Umbilical cord (tissue), 2 donors: Measurements from ENCODE around the gene DISP2. TPM values are rescaled to one million over a fixed set of nuclear protein-coding genes. Genes with fewer than 3 reads are reported as not detected.
A peak's percentile ranks its signal among the peaks of the same experiment; 100 is the strongest.

Source experiments
- DNase-seq: peaks from one replicate; pipeline ENCODE4 v3.0.0-alpha.2; 2015; ENCODE audit warnings: low spot score
- total RNA-seq: library from RNA; depleted of rRNA; stranded (reverse); fragments of >200 nt; gene quantifications from one replicate; pipeline ENCODE4 v1.2.3, GENCODE V29; 2014; ENCODE audit warnings: low replicate concordance; ENCODE audit not compliant: insufficient read depth

The DISP2 gene
- total RNA-seq: 1.2 TPM

- peak; percentile 90 for DNase-seq
These were observed at the start of gene DISP2 for GRCh38 chr15:40357723-40358470. Gene DISP2, plus strand, starts transcription at chr15:40358219. Its CDS starts 103 bp downstream, at chr15:40358322.

- no peak for DNase-seq
These were observed 48.6 kb upstream of the DISP2 start for GRCh38 chr15:40309344-40309862.

DNA sequence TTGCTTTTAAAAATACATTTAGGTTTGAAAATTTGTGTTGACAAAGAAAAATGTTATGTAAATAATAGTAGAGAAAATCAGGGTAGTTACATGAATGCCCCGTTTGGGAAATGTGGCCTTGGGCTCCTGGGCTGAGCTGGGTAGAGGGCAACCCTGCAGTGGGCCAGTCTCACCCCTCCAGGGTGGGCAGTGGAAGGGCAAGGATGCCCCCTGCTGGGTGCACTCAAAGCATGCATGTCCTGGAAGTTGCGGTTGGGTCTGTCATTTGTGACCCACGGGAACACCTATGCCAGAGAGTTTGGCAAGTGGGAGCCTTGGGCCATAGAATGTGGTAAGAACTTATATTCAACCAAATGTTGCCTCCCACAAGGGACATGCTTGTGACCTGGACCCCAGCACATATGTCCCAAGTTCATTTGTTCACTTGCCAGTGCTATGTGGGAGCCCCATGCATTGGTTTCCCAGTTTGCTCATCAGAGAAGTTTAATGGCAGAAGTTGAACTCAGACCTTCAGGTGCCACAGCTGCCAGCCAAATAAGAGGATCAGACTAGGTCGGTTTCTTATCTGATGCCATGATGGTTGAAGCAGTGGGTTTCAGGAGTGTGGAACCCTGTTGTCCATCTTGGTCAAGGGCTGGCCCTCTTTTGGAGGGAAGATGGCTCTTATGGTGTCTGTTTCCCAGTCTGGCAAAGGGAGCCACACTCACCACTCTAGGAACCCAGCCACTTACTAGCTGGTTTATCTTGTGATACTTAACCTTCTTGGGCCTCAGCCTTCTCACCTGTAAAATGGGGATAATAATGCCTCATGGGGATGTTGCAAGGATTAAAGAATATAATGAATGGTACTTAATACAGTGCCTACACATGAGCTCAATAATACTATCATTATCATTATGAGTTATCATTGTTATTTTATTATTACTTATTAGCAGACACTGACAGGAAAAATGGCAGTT lies 47.7 kb upstream of the DISP2 start:
- DNase-seq: no peak

DNA sequence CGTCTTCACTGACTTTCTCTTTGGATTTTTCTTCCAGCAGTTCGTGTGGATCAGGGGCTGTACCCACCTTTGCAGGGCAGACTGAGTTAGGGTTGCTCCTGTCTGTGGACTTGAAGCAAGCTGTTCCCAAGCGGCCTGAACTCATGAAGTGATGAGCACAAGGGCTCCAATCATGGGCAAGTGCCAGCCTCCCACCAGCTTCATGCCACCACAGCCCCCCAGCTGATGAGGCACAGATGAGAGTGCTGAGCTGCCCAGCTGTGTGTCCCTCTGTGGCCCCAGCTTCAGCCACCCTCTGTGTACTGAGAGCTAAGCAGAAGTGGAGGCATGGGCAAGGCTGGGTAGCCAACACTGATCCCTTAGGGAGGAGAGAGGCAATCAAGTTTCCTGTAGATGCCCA lies 47.0 kb upstream of the DISP2 start:
- DNase-seq: no peak

- no peak for DNase-seq
These were observed 45.5 kb upstream of the DISP2 start for GRCh38 chr15:40312370-40313158.

DNA sequence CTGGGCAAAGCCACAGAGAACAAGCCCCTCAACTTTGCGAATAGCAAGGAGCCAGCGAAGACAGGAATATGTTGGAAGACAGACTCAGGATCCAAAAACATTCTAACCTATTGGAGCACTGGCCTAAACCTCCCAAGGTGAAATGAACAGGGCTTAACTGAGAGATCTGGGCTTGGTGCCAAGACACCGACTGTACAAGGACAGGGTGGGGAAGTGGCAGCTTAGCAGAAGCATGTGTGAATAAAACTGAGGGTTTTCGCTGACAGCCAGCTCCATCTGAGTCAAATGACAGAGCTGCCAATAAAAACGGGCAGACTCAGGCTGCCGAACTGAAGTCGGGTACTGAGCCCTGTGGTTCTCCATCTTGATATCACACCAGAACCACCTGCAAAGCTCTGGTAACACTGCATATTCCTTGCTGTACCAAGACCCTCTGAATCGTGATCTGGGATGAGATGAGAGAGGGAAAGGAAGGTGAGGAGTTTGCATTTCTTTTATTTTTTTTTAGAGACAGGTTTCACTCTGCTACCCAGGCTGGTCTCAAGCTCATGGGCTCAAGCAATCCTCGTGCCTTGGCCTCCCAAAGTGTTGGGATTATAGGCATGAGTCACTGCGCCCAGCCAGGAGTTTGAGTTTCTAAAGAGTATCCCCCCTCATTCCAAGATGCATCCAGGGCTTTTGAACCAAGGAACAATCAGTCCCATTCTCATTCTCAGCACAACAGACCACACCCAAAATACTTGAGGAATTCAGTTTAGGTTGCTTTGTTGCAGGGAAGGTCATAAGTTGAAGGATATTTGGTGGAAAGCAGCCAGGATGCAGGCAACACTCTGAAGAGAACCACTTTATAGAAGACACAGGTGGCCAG lies 44.3 kb upstream of the DISP2 start:
- no peak for DNase-seq

- no peak for DNase-seq
These were observed 43.2 kb upstream of the DISP2 start for GRCh38 chr15:40314723-40315276.

DNA sequence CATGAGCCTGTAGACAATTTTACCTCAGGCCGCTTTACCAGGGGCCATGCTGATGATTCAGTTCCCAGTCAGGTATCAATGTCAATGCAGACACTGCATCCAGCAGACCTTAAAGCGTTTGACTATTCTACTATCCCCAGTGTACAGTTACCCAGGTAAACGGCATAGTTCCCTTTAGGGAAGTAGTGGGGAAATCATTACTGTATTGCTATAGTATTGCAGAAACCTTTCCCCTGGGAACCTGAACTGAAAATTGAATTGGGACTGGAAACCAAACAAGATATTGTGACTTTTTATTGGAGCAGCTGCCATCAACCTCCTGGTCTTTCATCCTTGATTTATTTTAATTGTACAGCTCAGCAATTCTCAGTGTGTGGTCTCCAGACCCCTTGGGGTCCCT lies 41.1 kb upstream of the DISP2 start:
- no peak for DNase-seq

GRCh38 chr15:40317580-40317979 lies 40.4 kb upstream of the DISP2 start:
- no peak for DNase-seq

DNA sequence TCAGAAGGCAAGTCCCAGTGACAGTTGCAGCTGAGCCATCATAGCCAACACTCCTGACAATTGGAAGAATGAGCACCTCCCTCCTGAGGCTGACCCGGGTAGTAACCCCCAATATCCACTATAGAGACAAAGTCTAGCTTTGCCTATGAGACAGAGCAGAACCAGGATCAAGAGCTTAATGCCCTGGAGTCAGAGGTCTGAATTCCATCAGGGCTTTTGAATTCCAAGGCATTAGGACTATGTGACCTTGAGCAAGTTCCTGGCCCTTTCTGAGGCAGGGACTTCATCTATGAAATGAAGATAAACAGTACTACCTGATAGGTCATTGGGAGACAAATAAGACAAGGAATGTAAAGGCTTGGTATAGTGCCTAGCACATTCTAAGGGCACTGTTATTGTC lies 37.6 kb upstream of the DISP2 start:
- no peak for DNase-seq

- peak; percentile 72 for DNase-seq
These were observed 37.1 kb upstream of the DISP2 start for GRCh38 chr15:40320931-40321371.

DNA sequence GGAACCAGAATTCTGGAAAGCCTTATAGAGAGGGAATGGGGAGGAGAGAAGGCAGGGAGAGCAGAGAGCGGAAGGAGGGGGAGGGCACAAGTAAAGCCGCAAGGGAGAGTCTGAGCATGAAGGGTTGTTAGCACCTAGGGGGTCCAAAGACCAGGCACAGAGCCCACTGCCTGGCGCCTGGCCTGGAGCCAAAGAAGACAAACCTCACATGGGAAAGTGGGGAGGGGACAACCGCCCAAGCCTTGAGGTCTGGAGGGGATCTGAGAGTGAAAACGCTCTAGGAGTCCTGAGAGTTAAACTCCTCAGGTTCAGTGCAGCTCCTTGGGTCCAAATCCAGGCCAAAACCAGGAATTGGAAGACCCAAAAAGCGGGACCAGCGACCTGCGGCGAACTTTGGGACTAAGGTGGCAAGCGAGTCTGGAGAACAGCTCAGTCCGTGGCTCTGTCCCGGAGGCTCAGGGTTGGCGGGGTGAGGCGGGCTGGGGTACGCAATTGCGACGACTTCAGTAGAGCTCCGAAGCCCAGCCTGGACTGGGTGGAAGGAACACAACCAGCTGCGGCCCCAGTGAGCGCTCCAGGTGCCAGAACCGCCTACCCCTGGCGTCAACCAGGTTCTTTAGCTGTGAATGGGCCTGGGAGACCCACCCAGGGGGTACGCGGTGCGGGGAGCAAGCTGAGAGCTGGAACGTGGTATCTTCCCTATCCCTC lies 35.3 kb upstream of the DISP2 start:
- DNase-seq: no peak

- DNase-seq: peak; percentile 96
These were observed 34.6 kb upstream of the DISP2 start, which contains the start of gene INAFM2 for GRCh38 chr15:40323239-40323952. Gene INAFM2, plus strand, starts transcription at chr15:40323692. Its CDS starts 364 bp downstream, at chr15:40324056.

- no peak for DNase-seq
These were observed 33.8 kb upstream of the DISP2 start for GRCh38 chr15:40323953-40324937.

DNA sequence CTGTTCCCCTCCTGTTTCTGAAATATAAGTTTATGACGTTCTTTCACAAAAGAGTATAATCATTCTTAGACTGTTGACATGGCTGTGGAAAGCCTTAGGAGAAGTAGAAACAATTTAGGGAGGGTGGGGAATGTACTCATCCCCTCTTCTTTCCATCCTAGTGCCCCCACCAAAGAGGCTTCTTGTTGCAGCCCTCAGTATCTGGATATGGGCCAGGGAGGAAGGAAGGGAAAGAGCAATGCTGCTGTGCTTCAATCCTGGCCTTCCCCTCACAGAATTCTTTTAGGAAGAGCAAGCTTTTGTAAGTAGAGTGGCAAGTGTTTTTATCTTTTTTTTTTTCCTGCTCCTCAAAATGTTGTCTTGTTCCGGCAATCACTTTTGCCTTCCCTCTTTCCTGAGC lies 32.8 kb upstream of the DISP2 start:
- DNase-seq: no peak

- no peak for DNase-seq
These were observed 32.3 kb upstream of the DISP2 start for GRCh38 chr15:40325700-40326099.

- no peak for DNase-seq
These were observed 30.6 kb upstream of the DISP2 start for GRCh38 chr15:40327457-40327856.
